ENCODE data around the gene PLB1.

Gene PLB1

DNA sequence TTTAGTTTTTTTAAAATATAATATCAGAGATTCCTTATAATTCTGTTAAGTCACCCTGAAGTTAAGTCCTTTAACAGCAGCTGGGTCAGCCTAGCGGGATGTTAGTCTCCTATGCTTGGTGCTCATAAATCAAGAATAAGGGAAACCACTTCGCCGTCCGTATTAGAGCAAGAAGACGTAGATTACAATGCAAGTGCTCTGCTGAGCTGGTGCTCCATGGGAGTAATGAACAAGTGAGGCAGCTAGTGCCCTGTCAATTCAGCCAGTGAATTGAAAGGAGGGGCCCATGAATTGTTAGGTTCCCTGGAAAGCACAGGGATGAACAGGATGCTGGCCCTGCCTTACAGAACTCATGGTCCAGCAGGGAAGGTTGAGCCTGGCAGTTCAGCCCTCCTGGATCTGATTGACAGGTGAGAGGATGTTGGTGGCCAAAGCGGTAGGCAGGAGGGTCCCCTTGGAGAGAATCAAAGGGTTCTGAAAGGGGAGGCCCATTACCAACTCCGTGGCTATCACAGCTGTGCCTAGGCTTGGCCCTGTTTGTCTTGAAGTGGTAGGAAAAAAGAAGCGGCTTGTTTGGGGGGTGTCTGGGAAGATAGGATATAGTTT lies 30.8 kb downstream of the PLB1 start:
- H3K27ac ChIP-seq: no peak overlapping the region
- TF ChIP-seq ZFX (IDR thresholded peaks at IDR 0.05): no peak
- TF ChIP-seq CTCF (conservative IDR thresholded peaks at IDR 0.05): no peak

DNA sequence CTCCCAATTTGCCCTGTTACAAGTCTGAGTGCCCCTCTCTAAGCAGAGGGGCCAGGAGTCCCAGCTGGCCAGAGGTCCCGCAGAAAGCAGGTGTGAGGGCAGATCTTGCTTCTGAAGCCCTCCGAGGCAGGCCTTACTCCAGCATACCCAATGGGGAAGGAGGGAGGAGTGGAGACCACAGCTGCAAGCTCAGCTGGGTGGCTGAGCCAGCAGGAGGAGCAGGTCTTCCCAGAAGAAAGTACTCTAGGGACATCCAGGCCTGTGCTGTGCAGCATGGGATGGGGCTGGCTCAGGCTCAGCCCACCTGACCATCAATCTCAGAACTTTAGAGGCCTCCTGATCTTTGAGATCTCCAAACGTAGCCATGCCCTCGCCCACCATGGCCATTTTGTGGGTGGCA lies 31.3 kb downstream of the PLB1 start:
- no peak overlapping the region for H3K27ac ChIP-seq
- no peak for TF ChIP-seq CTCF (conservative IDR thresholded peaks at IDR 0.05)
- TF ChIP-seq ZFX (IDR thresholded peaks at IDR 0.05): no peak

GRCh38 chr2:28528206-28528605 lies 32.3 kb downstream of the PLB1 start:
- no peak overlapping the region for H3K27ac ChIP-seq
- TF ChIP-seq CTCF (conservative IDR thresholded peaks at IDR 0.05): no peak
- TF ChIP-seq ZFX (IDR thresholded peaks at IDR 0.05): no peak

DNA sequence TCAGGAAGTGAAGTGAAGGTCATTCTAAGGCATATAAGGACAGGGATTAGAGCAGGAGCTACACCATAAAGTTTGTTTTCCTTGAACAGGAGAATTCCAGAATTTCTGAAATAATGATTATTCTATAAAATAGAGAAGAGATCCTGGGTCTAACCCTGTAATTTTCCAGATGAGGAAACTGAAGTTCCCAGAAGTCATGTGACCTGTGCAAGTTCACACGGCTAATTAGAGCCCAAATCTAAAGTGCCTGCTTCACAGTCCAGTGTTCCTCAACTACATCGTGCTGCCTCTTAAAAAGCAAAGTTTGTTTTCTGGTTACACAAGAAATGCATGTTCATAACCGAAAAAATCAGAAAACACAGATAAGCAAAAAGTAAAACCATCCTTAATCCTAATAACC lies 34.9 kb downstream of the PLB1 start:
- no peak for TF ChIP-seq CTCF (conservative IDR thresholded peaks at IDR 0.05)
- no peak for TF ChIP-seq ZFX (IDR thresholded peaks at IDR 0.05)
- no peak overlapping the region for H3K27ac ChIP-seq

GRCh38 chr2:28532399-28532798 lies 36.5 kb downstream of the PLB1 start:
- H3K27ac ChIP-seq: no peak overlapping the region
- TF ChIP-seq CTCF (conservative IDR thresholded peaks at IDR 0.05): no peak
- TF ChIP-seq ZFX (IDR thresholded peaks at IDR 0.05): no peak

DNA sequence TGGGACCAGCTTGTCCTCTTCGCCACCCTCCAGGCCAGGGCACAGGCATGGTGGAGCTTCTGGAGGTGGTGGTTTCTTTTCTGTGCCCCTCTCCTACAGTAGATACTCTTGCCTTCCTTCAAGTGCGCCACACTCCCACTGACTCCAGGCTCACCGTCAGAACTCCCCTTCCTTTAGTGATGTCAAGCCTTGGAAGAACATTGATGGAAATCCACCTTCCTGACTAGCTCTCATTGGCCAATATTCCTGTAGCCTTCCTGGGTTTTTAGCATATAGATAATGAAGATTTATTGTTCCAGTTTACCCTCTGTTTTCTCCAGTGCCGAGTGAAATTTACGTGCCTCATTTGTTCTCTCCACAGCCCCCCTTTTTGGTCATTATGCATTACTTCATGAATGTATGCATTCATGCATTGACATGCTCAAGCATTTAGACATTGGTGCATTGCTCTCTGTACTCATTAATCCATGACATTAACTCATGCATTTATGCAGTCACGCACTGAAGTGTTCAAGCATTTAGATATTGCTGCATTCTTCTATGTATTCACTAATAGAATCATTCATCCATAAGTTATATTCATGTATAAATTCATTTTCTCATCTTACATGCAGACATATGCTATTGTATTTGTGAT lies 37.3 kb downstream of the PLB1 start:
- TF ChIP-seq CTCF (conservative IDR thresholded peaks at IDR 0.05) (no peak), ZFX (IDR thresholded peaks at IDR 0.05) (no peak)
- H3K27ac ChIP-seq: no peak overlapping the region

DNA sequence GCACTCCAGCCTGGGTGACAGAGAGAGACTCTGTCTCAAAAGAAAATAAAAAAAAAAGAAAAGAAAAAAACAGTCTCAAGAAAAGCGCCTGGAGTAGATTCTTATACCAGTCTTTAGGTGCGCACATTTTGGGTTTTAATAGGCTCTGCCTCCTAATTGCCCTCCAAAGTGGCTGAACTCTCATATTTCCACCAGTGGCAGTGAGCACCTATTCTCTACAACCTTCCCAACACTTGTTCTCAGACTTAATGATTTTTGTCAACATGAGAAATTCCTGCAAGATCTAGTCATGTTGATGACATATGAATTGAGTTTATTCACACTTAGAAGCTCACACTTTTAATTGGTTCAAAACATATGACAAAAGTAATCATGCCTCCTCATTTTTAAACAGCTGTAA lies 39.0 kb downstream of the PLB1 start:
- no peak overlapping the region for H3K27ac ChIP-seq
- TF ChIP-seq ZFX (IDR thresholded peaks at IDR 0.05) (no peak), CTCF (conservative IDR thresholded peaks at IDR 0.05) (no peak)
